ENCODE data around the gene MID1.
A peak's percentile ranks its signal among the peaks of the same experiment; 100 is the strongest.
"Not testable (repeated sequence)": the region's sequence is repeated elsewhere in the genome, so short reads cannot be mapped to it uniquely, and the experiment has no call there.

The MID1 gene

GRCh38 chrX:10615931-10616774, 4.2 kb downstream of the MID1 start:
- DNase-seq, result peak in 1 of 2 experiments; percentile 9

- DNase-seq, result no peak
Measured at GRCh38 chrX:10612215-10612614, 8.2 kb downstream of the MID1 start.

GRCh38 chrX:10611441-10612090, 8.8 kb downstream of the MID1 start:
- DNase-seq, result no peak

- DNase-seq, result no peak
Measured at GRCh38 chrX:10608099-10608498, 12.3 kb downstream of the MID1 start.

- no peak for DNase-seq
Measured at GRCh38 chrX:10607233-10607632, 13.2 kb downstream of the MID1 start.

GRCh38 chrX:10603612-10604011, 16.8 kb downstream of the MID1 start:
- DNase-seq, result no peak

GRCh38 chrX:10602646-10603045, 17.7 kb downstream of the MID1 start:
- DNase-seq, result no peak

GRCh38 chrX:10600479-10600878, 19.9 kb downstream of the MID1 start:
- DNase-seq, result no peak

GRCh38 chrX:10598540-10598939, 21.8 kb downstream of the MID1 start:
- no peak for DNase-seq

- DNase-seq, result peak in 1 of 2 experiments; percentile 0
Measured at GRCh38 chrX:10597871-10598270, 22.5 kb downstream of the MID1 start.

GRCh38 chrX:10591363-10592335, 28.7 kb downstream of the MID1 start:
- DNase-seq, result no peak

- not testable (repeated sequence) for DNase-seq
Measured at GRCh38 chrX:10589787-10590186, 30.6 kb downstream of the MID1 start.

GRCh38 chrX:10589098-10589497, 31.3 kb downstream of the MID1 start:
- DNase-seq, result no peak

GRCh38 chrX:10584882-10585281, 35.5 kb downstream of the MID1 start:
- not testable (repeated sequence) for DNase-seq

GRCh38 chrX:10582945-10583344, 37.4 kb downstream of the MID1 start:
- DNase-seq, result no peak

- DNase-seq, result no peak
Measured at GRCh38 chrX:10582215-10582733, 38.1 kb downstream of the MID1 start.

GRCh38 chrX:10579112-10580011, 41.0 kb downstream of the MID1 start:
- DNase-seq, result no peak

- DNase-seq, result no peak
Measured at GRCh38 chrX:10578527-10578926, 41.9 kb downstream of the MID1 start.

GRCh38 chrX:10577853-10578252, 42.5 kb downstream of the MID1 start:
- no peak for DNase-seq

- DNase-seq, result no peak
Measured at GRCh38 chrX:10576777-10577447, 43.5 kb downstream of the MID1 start.

GRCh38 chrX:10576186-10576585, 44.2 kb downstream of the MID1 start:
- DNase-seq, result no peak

Data from SW 1271 (cell line).